Coronary artery (tissue), 2 donors: ENCODE data around the gene CETN1.

Experiments used
- DNase-seq: peaks from one replicate; pipeline ENCODE4 v3.0.0-alpha.2; 2017; ENCODE audit warnings: low spot score
- H3K27ac ChIP-seq, 2 donors: fragments of 200-600 bp; sonication (generic); one replicate each; pipeline ENCODE4 v1.5.1; 2016 to 2019
- H3K4me3 ChIP-seq: fragments of 200-600 bp; sonication (generic); 2 replicates; pipeline ENCODE4 v1.5.1; 2016; ENCODE audit warnings: mild to moderate bottlenecking, moderate library complexity
- TF ChIP-seq, protein P1 (sequence below): fragments of 200-600 bp; sonication (generic); IDR thresholded peaks from one replicate; pipeline ENCODE4 v1.5.1; 2019; ENCODE audit warnings: antibody characterized with exemption

CETN1 gene

DNA sequence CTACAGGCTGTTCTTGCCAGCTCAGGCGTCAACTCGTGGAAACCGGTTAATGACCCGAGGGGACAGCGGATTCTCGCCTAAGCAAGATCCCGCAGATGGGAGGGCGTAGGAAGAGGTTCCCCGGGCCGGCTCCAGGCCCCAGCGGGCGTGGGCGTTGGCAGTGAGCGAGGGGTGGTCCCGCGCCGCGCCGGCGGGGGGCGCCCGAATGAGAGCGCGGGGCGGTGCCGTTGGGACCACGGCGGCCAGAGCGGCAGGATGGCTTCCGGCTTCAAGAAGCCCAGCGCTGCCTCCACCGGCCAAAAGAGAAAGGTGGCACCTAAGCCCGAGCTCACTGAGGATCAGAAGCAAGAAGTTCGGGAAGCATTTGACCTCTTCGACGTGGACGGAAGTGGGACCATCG lies at the start of gene CETN1:
TSS of gene CETN1 (plus strand) at position 227 of the 400 bp plus-strand sequence. CDS start at position 256, 29 bp downstream.
- Histone ChIP-seq H3K27ac (no peak within 1 kb of the TSS), H3K4me3 (no peak within 1 kb of the TSS)
- DNase-seq = no peak
- TF ChIP-seq, protein P1, sequence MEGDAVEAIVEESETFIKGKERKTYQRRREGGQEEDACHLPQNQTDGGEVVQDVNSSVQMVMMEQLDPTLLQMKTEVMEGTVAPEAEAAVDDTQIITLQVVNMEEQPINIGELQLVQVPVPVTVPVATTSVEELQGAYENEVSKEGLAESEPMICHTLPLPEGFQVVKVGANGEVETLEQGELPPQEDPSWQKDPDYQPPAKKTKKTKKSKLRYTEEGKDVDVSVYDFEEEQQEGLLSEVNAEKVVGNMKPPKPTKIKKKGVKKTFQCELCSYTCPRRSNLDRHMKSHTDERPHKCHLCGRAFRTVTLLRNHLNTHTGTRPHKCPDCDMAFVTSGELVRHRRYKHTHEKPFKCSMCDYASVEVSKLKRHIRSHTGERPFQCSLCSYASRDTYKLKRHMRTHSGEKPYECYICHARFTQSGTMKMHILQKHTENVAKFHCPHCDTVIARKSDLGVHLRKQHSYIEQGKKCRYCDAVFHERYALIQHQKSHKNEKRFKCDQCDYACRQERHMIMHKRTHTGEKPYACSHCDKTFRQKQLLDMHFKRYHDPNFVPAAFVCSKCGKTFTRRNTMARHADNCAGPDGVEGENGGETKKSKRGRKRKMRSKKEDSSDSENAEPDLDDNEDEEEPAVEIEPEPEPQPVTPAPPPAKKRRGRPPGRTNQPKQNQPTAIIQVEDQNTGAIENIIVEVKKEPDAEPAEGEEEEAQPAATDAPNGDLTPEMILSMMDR = no peak

DNA sequence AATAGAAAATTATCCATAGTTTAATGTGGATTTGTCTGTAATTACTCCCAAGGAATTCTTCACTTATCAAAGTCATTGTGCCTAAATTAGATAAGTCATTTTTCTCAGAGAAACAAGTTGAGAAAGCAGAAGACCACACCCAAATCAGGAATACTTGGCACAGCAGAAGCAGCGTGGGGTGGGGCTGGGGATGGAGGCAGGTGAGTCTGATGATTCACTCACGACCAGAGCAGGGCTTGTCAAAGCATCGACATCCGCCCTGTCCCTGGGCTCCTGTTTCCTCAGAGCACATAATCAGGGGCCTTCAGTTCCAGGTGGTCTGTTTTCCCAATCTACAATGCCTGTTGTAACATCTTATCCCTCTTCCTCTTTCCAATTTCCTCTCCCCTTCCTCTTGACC lies 48.2 kb upstream of the CETN1 start:
- TF ChIP-seq, protein P1 = no peak
- Histone ChIP-seq H3K27ac (no peak overlapping the region), H3K4me3 (no peak overlapping the region)
- no peak for DNase-seq

DNA sequence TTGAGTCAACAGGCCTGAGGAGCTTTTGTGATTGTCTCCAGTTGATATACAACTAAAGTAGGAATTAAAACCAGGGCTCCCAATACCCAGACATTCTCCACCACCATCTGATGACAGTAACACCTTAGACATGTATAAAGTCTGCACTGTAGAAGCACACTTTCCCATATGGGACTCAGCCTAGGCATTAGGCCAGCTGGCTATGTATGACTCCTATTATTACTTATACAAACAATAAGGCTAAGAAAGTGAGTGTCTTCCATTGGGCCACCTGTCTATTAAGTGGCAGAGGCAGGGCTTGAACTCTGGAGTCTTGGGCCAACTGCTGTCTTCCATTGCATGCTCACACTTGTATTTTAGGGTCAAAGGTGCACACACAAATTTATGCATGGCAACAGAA lies 47.5 kb upstream of the CETN1 start:
- Histone ChIP-seq H3K27ac (no peak overlapping the region), H3K4me3 (no peak overlapping the region)
- DNase-seq = no peak
- TF ChIP-seq, protein P1 = no peak

DNA sequence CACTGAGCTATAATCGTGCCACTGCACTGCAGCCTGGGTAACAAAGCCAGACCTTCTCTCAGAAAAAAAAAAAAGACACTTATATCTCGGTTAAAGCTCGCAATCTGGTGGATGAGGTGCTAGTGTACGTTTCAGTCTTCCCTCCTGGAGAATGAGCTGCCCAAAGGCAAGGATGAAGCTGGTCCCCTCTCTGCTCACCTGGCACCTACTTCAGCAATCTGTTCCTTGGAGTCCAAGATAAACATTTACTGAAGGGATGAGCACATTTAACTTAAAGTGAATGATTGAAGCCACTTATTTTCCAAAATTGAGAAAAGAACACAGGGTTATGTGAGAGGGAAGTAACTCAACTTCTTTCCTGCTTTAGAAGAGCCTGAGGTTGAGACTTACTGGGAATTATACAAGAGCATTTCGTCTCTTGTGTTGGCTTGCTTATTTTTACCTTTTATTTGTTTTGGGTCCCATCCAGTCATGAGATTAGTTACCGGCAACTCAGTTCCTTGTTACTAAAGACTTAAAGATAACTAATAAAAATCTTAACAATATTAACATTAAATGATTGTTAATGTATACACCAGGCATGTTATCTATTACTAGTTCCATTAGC lies 46.1 kb upstream of the CETN1 start:
- no peak overlapping the region for H3K27ac ChIP-seq
- no peak overlapping the region for H3K4me3 ChIP-seq
- TF ChIP-seq, protein P1 = no peak
- no peak for DNase-seq

DNA sequence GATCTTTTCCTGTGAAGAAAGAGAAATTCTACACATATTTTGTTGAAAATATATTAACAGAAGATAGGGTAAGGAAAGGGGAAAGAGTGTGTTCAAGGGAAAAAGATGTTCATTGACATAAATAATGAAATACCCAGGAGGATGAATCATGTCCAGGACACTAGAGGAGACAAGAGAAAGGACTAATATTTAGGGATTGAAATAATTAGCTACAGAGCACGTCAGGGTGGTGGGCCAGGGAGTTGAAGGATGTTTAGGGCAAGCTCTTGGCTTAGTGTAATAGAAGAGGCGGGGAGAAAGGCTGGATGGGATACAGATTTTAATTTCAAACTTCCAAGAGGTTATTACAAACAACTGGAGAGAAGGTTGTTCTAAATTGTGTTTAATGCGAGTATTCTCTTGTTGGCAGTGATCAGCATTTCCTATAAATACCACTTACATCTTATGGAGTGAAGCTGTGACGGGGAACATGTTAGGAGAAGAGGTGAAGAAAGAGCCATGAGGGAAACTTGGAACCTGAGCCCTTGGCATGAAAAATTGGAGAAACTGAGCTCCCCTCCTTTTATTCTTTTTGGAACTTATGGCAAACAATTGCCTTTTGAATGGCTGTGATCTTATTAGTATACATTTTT lies 36.6 kb upstream of the CETN1 start:
- Histone ChIP-seq H3K27ac (no peak overlapping the region), H3K4me3 (no peak overlapping the region)
- no peak for DNase-seq
- TF ChIP-seq, protein P1 = no peak

DNA sequence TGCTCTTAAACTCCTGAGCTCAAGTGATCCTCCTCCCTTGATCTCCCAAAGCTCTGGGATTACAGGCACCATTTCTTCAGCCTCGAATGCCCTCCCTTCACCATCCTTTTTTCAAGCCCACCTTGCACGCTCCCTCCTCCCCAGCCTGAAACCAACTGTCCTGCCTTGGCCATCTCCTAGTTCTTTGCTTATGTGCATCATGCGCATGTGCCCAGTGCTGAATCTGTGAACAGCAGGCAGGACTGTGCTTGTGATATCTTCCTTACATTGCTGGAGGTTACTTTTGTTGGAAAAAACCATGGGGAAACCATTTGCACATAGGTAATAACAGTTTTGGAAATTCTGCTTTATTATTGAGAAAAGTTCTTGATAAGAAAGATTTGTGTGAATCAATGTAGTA lies 30.2 kb upstream of the CETN1 start:
- DNase-seq = no peak
- H3K27ac ChIP-seq = no peak overlapping the region
- no peak overlapping the region for H3K4me3 ChIP-seq
- TF ChIP-seq, protein P1 = no peak
